Measurements from ENCODE around the gene NOXO1. TPM values are rescaled to one million over a fixed set of nuclear protein-coding genes. Genes with fewer than 3 reads are reported as not detected.
A peak's percentile ranks its signal among the peaks of the same experiment; 100 is the strongest.

Gene NOXO1
- total RNA-seq, 1 experiment from 2014 or later: 1.7 TPM

DNA sequence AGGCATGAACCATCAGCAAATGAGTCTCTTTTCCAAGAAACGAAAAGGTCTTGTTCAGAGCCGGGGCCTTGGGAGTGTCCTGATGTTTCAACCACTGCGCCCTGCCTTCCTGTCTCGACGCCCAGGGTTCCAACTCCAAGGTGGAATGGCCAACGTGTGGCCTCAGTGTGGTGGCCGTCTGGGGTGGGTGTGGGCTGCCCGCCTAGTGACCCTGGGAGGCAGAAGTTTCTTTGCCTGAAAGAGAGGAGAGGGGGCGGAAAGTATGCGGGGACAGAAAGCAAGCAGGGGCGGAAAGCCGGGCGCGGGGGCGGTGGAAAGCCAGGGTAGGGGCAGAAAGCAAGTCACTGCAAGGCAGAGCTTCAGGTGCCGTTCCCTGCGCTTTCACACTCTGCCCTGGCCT, 42.4 kb downstream of the NOXO1 start:
- H3K27me3 ChIP-seq (ENCODE audit: insufficient read depth, low read length): no peaks in the 10 kb centered on the region
- H4K8ac ChIP-seq (replicated peaks; ENCODE audit: insufficient read length, low read depth, low read length): no peak overlapping the region
- no peak overlapping the region for H3K4me2 ChIP-seq (ENCODE audit: insufficient read depth, insufficient read length, low read length)
- no peak overlapping the region for H4K5ac ChIP-seq (ENCODE audit: insufficient read length, low read depth, low read length)
- H3K79me2 ChIP-seq (ENCODE audit: insufficient read depth, low read length): no peaks in the 10 kb centered on the region
- Mint-ChIP-seq H3K27me3 (ENCODE audit: low read depth) (peaks cover 2% of the 10 kb centered on the region; the same call in 1 of the 2 replicates), H3K4me1 (peaks cover 8 to 13% of the 10 kb centered on the region in 2 experiments; a peak in 3 of 4 replicates), H3K36me3 (ENCODE audit: insufficient read depth in 1 of 3, low read depth in 3 of 3) (peaks cover 10 to 28% (median 17%) of the 10 kb centered on the region in 3 experiments; a peak in 6 of 7 replicates), H3K27ac (no peak overlapping the region; a peak in 1 of 7 replicates), H3K4me3 (peak overlapping the region in 1 of 2 experiments; percentile 26; a peak in 2 of 5 replicates), H3K9me3 (no peaks in the 10 kb centered on the region)
- no peaks in the 10 kb centered on the region for H3K9me3 ChIP-seq (ENCODE audit: control insufficient read depth, low read depth, low read length)
- H3K27ac ChIP-seq (ENCODE audit: insufficient read length, low read depth, low read length): no peak overlapping the region
- H2AFZ ChIP-seq (ENCODE audit: low read length): no peak overlapping the region
- no peaks in the 10 kb centered on the region for H4K20me1 ChIP-seq (ENCODE audit: control insufficient read depth, insufficient read depth, insufficient read length)
- H2BK120ac ChIP-seq (ENCODE audit: low read depth, low read length, poor library complexity, severe bottlenecking): no peak overlapping the region
- no peak overlapping the region for H2BK15ac ChIP-seq (ENCODE audit: low read depth, low read length)
- no peak overlapping the region for H3K18ac ChIP-seq (ENCODE audit: insufficient read length, low read depth, low read length)
- H3K56ac ChIP-seq (ENCODE audit: insufficient read length, low read depth, low read length): no peak overlapping the region
- H3T11ph ChIP-seq (ENCODE audit: low read length): no peak overlapping the region
- H3K9ac ChIP-seq (ENCODE audit: extremely low read depth, insufficient read length, low read length): no peak overlapping the region
- no peaks in the 10 kb centered on the region for H3K79me1 ChIP-seq (ENCODE audit: insufficient read depth, low read depth, low read length, poor library complexity, severe bottlenecking)
- peaks cover 2% of the 10 kb centered on the region; the same call in 1 of the 2 replicates for H3K4me1 ChIP-seq (ENCODE audit: insufficient read depth, low read length)
- H2AK5ac ChIP-seq (ENCODE audit: insufficient read length, low read length): no peak overlapping the region
- DNase-seq: no peak
- no peak overlapping the region for H2BK20ac ChIP-seq (ENCODE audit: low read depth, low read length, poor library complexity, severe bottlenecking)
- TF ChIP-seq, protein P1, sequence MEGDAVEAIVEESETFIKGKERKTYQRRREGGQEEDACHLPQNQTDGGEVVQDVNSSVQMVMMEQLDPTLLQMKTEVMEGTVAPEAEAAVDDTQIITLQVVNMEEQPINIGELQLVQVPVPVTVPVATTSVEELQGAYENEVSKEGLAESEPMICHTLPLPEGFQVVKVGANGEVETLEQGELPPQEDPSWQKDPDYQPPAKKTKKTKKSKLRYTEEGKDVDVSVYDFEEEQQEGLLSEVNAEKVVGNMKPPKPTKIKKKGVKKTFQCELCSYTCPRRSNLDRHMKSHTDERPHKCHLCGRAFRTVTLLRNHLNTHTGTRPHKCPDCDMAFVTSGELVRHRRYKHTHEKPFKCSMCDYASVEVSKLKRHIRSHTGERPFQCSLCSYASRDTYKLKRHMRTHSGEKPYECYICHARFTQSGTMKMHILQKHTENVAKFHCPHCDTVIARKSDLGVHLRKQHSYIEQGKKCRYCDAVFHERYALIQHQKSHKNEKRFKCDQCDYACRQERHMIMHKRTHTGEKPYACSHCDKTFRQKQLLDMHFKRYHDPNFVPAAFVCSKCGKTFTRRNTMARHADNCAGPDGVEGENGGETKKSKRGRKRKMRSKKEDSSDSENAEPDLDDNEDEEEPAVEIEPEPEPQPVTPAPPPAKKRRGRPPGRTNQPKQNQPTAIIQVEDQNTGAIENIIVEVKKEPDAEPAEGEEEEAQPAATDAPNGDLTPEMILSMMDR (conservative IDR thresholded peaks at IDR 0.05): no peak
- H3K14ac ChIP-seq (ENCODE audit: insufficient read depth, low read length): no peak overlapping the region
- no peak overlapping the region for H3K4ac ChIP-seq (ENCODE audit: low read depth, low read length)
- H3K23me2 ChIP-seq (ENCODE audit: insufficient read length, low read depth, low read length, poor library complexity, severe bottlenecking): peaks cover 7% of the 10 kb centered on the region
- no peak overlapping the region for H2BK5ac ChIP-seq (ENCODE audit: insufficient read length, low read length)
- H3K23ac ChIP-seq (ENCODE audit: insufficient read length, low read depth, low read length): no peak overlapping the region
- no peak overlapping the region for H4K91ac ChIP-seq (ENCODE audit: insufficient read length, low read depth, low read length)
- WGBS (ENCODE audit: extremely low coverage, insufficient read length, low lambda C conversion rate): no CpG with 5 or more reads among the region's 17 CpGs
- H2BK12ac ChIP-seq (ENCODE audit: insufficient read length, low read depth, low read length): no peak overlapping the region

Measured in H9 (cell line).